KMS-11 (cell line): ENCODE data around the gene CCDC33.

ENCODE experiments used
- H2AFZ ChIP-seq: fragments of 200-600 bp; sonication (generic); 2 replicates; pipeline ENCODE4 v1.6.1; 2016; ENCODE audit warnings: antibody characterized with exemption, mixed run types, low read depth
- H3K27ac ChIP-seq: fragments of 200-600 bp; sonication (generic); 2 replicates; pipeline ENCODE4 v1.6.1; 2016; ENCODE audit warnings: mild to moderate bottlenecking, mixed run types
- H3K27me3 ChIP-seq: fragments of 200-600 bp; sonication (generic); 2 replicates; pipeline ENCODE4 v1.6.1; 2017; ENCODE audit warnings: mild to moderate bottlenecking, low read depth, mixed run types, moderate library complexity; ENCODE audit not compliant: insufficient read depth
- H3K36me3 ChIP-seq: fragments of 200-600 bp; sonication (generic); 2 replicates; pipeline ENCODE4 v1.6.1; 2017; ENCODE audit warnings: mild to moderate bottlenecking, mixed run types; ENCODE audit not compliant: insufficient read depth
- H3K4me1 ChIP-seq: fragments of 200-600 bp; sonication (generic); 2 replicates; pipeline ENCODE4 v1.6.1; 2016; ENCODE audit warnings: mild to moderate bottlenecking, low read depth, mixed run types; ENCODE audit not compliant: poor library complexity, severe bottlenecking
- H3K4me2 ChIP-seq: fragments of 200-600 bp; sonication (generic); 2 replicates; pipeline ENCODE4 v1.7.0; 2016; ENCODE audit warnings: mild to moderate bottlenecking, mixed run types
- H3K4me3 ChIP-seq: fragments of 200-600 bp; sonication (generic); IDR thresholded peaks from 2 replicates; pipeline ENCODE4 v1.6.1; 2017; ENCODE audit warnings: low read depth, low read length, mixed read lengths; ENCODE audit not compliant: insufficient read depth
- H3K79me2 ChIP-seq: fragments of 200-600 bp; sonication (generic); 2 replicates; pipeline ENCODE4 v1.6.1; 2016; ENCODE audit warnings: low read depth, mixed run types; ENCODE audit not compliant: insufficient read depth
- H3K9ac ChIP-seq: fragments of 200-600 bp; sonication (generic); 2 replicates; pipeline ENCODE4 v1.6.1; 2016; ENCODE audit warnings: mild to moderate bottlenecking, mixed run types
- H4K20me1 ChIP-seq: fragments of 200-600 bp; sonication (generic); 2 replicates; pipeline ENCODE4 v1.6.1; 2016; ENCODE audit warnings: mild to moderate bottlenecking, mixed run types; ENCODE audit not compliant: insufficient read depth
- CTCF ChIP-seq: fragments of 200-600 bp; sonication (generic); conservative IDR thresholded peaks from 2 replicates; pipeline ENCODE4 v1.6.1; 2017; ENCODE audit warnings: low read depth, mild to moderate bottlenecking, antibody characterized with exemption, low read length, moderate library complexity, mixed read lengths

Gene CCDC33

GRCh38 chr15:74264081-74264501 is 28.0 kb downstream of the CCDC33 start:
- Histone ChIP-seq H3K4me1 (no peaks in the 10 kb centered on the region), H4K20me1 (no peaks in the 10 kb centered on the region), H3K36me3 (no peaks in the 10 kb centered on the region), H2AFZ (no peak overlapping the region), H3K27ac (no peak overlapping the region), H3K4me2 (no peak overlapping the region), H3K4me3 (no peak overlapping the region), H3K79me2 (no peaks in the 10 kb centered on the region), H3K27me3 (peaks cover 72% of the 10 kb centered on the region), H3K9ac (no peak overlapping the region)
- no peak for TF ChIP-seq CTCF

GRCh38 chr15:74265046-74265639 is 29.0 kb downstream of the CCDC33 start:
- Histone ChIP-seq H3K27me3 (peaks cover 72% of the 10 kb centered on the region), H3K79me2 (no peaks in the 10 kb centered on the region)

GRCh38 chr15:74268020-74268419 is 31.9 kb downstream of the CCDC33 start:
- no peak overlapping the region for H2AFZ ChIP-seq
- no peaks in the 10 kb centered on the region for H3K36me3 ChIP-seq
- H4K20me1 ChIP-seq: no peaks in the 10 kb centered on the region
- H3K27ac ChIP-seq: no peak overlapping the region
- H3K4me2 ChIP-seq: no peak overlapping the region
- H3K27me3 ChIP-seq: peaks cover 70% of the 10 kb centered on the region
- H3K4me1 ChIP-seq: no peaks in the 10 kb centered on the region
- no peak overlapping the region for H3K4me3 ChIP-seq
- H3K79me2 ChIP-seq: no peaks in the 10 kb centered on the region
- TF ChIP-seq CTCF: no peak
- H3K9ac ChIP-seq: no peak overlapping the region

More at GRCh38 chr15:74265046-74265639, 29.0 kb downstream of the CCDC33 start:
- Histone ChIP-seq H2AFZ (no peak overlapping the region), H3K36me3 (no peaks in the 10 kb centered on the region), H4K20me1 (no peaks in the 10 kb centered on the region), H3K4me3 (no peak overlapping the region), H3K27ac (no peak overlapping the region), H3K9ac (no peak overlapping the region), H3K4me1 (no peaks in the 10 kb centered on the region), H3K4me2 (no peak overlapping the region)
- TF ChIP-seq CTCF: no peak

GRCh38 chr15:74269362-74270035 is 33.4 kb downstream of the CCDC33 start:
- Histone ChIP-seq H3K79me2 (no peaks in the 10 kb centered on the region), H3K4me2 (no peak overlapping the region), H4K20me1 (no peaks in the 10 kb centered on the region), H3K9ac (no peak overlapping the region), H3K27me3 (peaks cover 75% of the 10 kb centered on the region), H2AFZ (no peak overlapping the region), H3K4me1 (no peaks in the 10 kb centered on the region), H3K4me3 (no peak overlapping the region), H3K27ac (no peak overlapping the region), H3K36me3 (no peaks in the 10 kb centered on the region)
- no peak for TF ChIP-seq CTCF
